BLaER1 (cell line): Measurements from ENCODE around the gene POLR2C.
"Not testable (repeated sequence)": the region's sequence is repeated elsewhere in the genome, so short reads cannot be mapped to it uniquely, and the experiment has no call there.

Experiments used
- H3K27ac ChIP-seq: shearing (Covaris generic); formaldehyde crosslinking; 2 replicates; pipeline ENCODE4 v1.8.1; 2022
- H3K27me3 ChIP-seq: shearing (Covaris generic); formaldehyde crosslinking; 2 replicates; pipeline ENCODE4 v1.8.1; 2022
- H3K36me3 ChIP-seq: shearing (Covaris generic); formaldehyde crosslinking; 2 replicates; pipeline ENCODE4 v1.8.1; 2022
- H3K4me1 ChIP-seq: shearing (Covaris generic); formaldehyde crosslinking; 2 replicates; pipeline ENCODE4 v1.8.1; 2022
- H3K4me2 ChIP-seq: shearing (Covaris generic); formaldehyde crosslinking; 2 replicates; pipeline ENCODE4 v1.8.1; 2022
- H3K4me3 ChIP-seq: shearing (Covaris generic); formaldehyde crosslinking; 2 replicates; pipeline ENCODE4 v1.8.1; 2022
- H3K9ac ChIP-seq: shearing (Covaris generic); formaldehyde crosslinking; 2 replicates; pipeline ENCODE4 v1.8.1; 2022
- H3K9me3 ChIP-seq: shearing (Covaris generic); formaldehyde crosslinking; 2 replicates; pipeline ENCODE4 v1.8.1; 2022
- H4K20me1 ChIP-seq: shearing (Covaris generic); formaldehyde crosslinking; 2 replicates; pipeline ENCODE4 v1.8.1; 2022
- Cebpa-rat ChIP-seq: shearing (Covaris generic); IDR thresholded peaks from 2 replicates; pipeline ENCODE4 v1.8.1; 2022

The POLR2C gene

GRCh38 chr16:57427307-57427706 is 35.2 kb upstream of the POLR2C start:
- Histone ChIP-seq H3K27ac (no peak overlapping the region), H3K36me3 (peaks cover 64% of the 10 kb centered on the region), H3K4me2 (no peak overlapping the region), H4K20me1 (no peaks in the 10 kb centered on the region), H3K9me3 (no peaks in the 10 kb centered on the region), H3K27me3 (no peaks in the 10 kb centered on the region), H3K4me1 (no peaks in the 10 kb centered on the region), H3K9ac (no peak overlapping the region), H3K4me3 (no peak overlapping the region)
- no peak for TF ChIP-seq Cebpa-rat

DNA sequence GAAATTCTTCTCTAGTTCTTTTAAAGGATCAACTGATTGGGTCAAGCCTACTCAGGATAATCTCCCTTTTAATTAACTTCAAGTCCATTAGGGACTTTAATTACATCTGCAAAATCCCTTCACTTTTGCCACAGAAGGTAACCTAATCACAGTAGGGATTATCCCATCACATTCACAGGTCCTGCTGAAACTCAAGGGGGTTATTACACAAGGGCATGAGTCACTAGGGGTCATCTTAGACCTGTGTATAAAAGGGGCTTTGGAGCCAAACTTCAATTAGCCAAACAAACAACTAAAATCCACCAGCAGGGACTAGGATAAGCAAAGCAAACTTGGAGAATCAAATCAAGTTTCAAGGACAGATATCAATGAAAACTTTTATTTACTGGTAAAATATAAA is 34.7 kb upstream of the POLR2C start:
- H4K20me1 ChIP-seq, result no peaks in the 10 kb centered on the region
- H3K36me3 ChIP-seq, result peaks cover 69% of the 10 kb centered on the region
- TF ChIP-seq Cebpa-rat, result no peak
- no peaks in the 10 kb centered on the region for H3K4me1 ChIP-seq
- H3K9me3 ChIP-seq, result no peaks in the 10 kb centered on the region
- H3K9ac ChIP-seq, result no peak overlapping the region
- H3K4me3 ChIP-seq, result no peak overlapping the region
- no peak overlapping the region for H3K4me2 ChIP-seq
- no peak overlapping the region for H3K27ac ChIP-seq
- H3K27me3 ChIP-seq, result no peaks in the 10 kb centered on the region

DNA sequence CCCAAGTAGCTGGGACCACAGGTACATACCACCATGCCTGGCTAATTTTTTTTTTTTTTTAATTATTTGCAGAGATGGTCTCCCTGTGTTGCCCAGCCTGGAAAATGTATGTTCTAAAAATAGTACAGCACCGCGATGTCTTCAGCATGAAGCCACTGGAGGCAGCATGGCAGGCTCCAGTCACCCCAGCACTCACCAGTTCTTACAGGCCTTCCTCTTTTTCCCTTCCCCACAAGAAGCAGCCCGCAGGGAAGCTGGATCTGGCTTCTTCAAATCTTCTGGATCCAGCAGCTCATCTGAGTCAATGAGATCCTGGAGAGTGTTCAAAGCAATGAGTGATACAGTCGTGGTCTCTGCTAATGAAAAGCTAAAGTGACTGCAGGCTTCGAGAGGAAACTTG is 31.5 kb upstream of the POLR2C start:
- Histone ChIP-seq H3K9me3 (no peaks in the 10 kb centered on the region), H3K4me1 (no peaks in the 10 kb centered on the region), H3K27ac (no peak overlapping the region), H3K36me3 (peaks cover 99% of the 10 kb centered on the region), H4K20me1 (no peaks in the 10 kb centered on the region), H3K27me3 (no peaks in the 10 kb centered on the region), H3K4me3 (no peak overlapping the region), H3K4me2 (no peak overlapping the region), H3K9ac (no peak overlapping the region)
- no peak for TF ChIP-seq Cebpa-rat

DNA sequence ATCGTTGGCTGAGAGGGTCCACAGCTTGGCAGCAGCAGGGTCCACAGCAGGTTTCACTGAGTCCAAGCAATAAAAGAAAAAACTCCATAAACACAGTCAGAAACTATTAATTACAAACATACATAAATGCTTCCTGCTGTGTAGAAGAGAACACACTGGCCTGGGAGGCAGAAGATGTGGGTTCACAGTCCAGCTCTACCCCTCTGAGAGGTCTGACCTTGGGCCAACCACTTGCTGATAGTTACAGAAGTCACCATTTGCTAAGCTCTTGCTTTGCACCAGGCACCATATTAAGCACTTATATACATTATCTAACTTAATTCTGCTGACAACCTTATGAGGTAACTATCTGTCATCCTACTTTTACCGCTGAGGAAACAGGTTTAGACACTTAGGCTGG is 30.0 kb upstream of the POLR2C start:
- no peak for TF ChIP-seq Cebpa-rat
- Histone ChIP-seq H3K4me1 (no peaks in the 10 kb centered on the region), H3K9me3 (no peaks in the 10 kb centered on the region), H3K9ac (no peak overlapping the region), H3K4me2 (no peak overlapping the region), H3K27me3 (no peaks in the 10 kb centered on the region), H3K4me3 (no peak overlapping the region), H3K27ac (no peak overlapping the region), H3K36me3 (peaks cover 100% of the 10 kb centered on the region), H4K20me1 (no peaks in the 10 kb centered on the region)

DNA sequence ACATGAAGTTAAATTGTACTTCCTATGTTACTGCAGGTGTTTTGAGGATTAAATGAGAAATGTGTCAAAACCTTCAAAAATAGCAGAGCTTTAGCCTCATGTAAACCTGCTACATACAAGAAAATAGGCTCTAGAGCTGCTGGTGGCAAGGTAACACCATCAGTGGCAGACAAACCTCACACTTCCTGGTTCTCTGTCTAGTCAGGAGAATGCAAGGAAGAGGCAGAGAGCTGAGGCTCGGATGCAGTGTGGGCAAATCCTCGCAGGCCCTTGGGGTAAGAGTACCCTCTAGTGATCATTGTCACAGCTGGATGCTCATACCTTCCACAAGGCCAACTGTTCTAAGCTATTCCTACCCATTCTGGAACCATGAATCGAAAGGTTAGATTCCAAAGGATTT is 29.5 kb upstream of the POLR2C start:
- Histone ChIP-seq H3K9me3 (no peaks in the 10 kb centered on the region), H3K4me3 (no peak overlapping the region), H3K4me2 (no peak overlapping the region), H3K36me3 (peaks cover 100% of the 10 kb centered on the region), H4K20me1 (no peaks in the 10 kb centered on the region), H3K27me3 (no peaks in the 10 kb centered on the region), H3K27ac (no peak overlapping the region), H3K9ac (no peak overlapping the region), H3K4me1 (no peaks in the 10 kb centered on the region)
- no peak for TF ChIP-seq Cebpa-rat

- H3K4me1 ChIP-seq, result no peaks in the 10 kb centered on the region
- H3K36me3 ChIP-seq, result peaks cover 100% of the 10 kb centered on the region
- H4K20me1 ChIP-seq, result no peaks in the 10 kb centered on the region
- H3K4me2 ChIP-seq, result no peak overlapping the region
- no peak for TF ChIP-seq Cebpa-rat
- H3K27me3 ChIP-seq, result no peaks in the 10 kb centered on the region
- H3K9ac ChIP-seq, result 0 out of 2 replicates have a peak overlapping the region, but pooled peaks have one; percentile 26
- H3K4me3 ChIP-seq, result no peak overlapping the region
- no peaks in the 10 kb centered on the region for H3K9me3 ChIP-seq
- H3K27ac ChIP-seq, result no peak overlapping the region
Observed at GRCh38 chr16:57434003-57434402, 28.5 kb upstream of the POLR2C start.

GRCh38 chr16:57435838-57436237 is 26.6 kb upstream of the POLR2C start:
- Histone ChIP-seq H3K36me3 (peaks cover 100% of the 10 kb centered on the region), H3K27ac (no peak overlapping the region), H3K4me1 (no peaks in the 10 kb centered on the region), H3K4me3 (no peak overlapping the region), H3K27me3 (no peaks in the 10 kb centered on the region), H3K4me2 (no peak overlapping the region), H4K20me1 (no peaks in the 10 kb centered on the region), H3K9ac (no peak overlapping the region), H3K9me3 (peaks cover 16% of the 10 kb centered on the region)
- no peak for TF ChIP-seq Cebpa-rat

- not testable (repeated sequence) for H3K27me3 ChIP-seq, H3K4me1 ChIP-seq, H3K9ac ChIP-seq, H3K27ac ChIP-seq, H3K4me2 ChIP-seq
- Histone ChIP-seq H3K4me3 (0 out of 2 replicates have a peak overlapping the region, but pooled peaks have one; percentile 8), H4K20me1 (peaks cover 13% of the 10 kb centered on the region; the same call in 1 of the 2 replicates), H3K36me3 (peaks cover 89% of the 10 kb centered on the region), H3K9me3 (peaks cover 41% of the 10 kb centered on the region)
Observed at GRCh38 chr16:57439947-57440346, 22.5 kb upstream of the POLR2C start.

GRCh38 chr16:57440551-57440950 is 21.9 kb upstream of the POLR2C start:
- not testable (repeated sequence) for H3K4me2 ChIP-seq, H3K27ac ChIP-seq, H3K9ac ChIP-seq, H3K4me1 ChIP-seq, H3K27me3 ChIP-seq
- Histone ChIP-seq H3K36me3 (peaks cover 87% of the 10 kb centered on the region), H4K20me1 (peaks cover 13% of the 10 kb centered on the region; the same call in 1 of the 2 replicates), H3K9me3 (peaks cover 41% of the 10 kb centered on the region), H3K4me3 (0 out of 2 replicates have a peak overlapping the region, but pooled peaks have one; percentile 8)

GRCh38 chr16:57444711-57445110 is 17.8 kb upstream of the POLR2C start:
- Histone ChIP-seq H3K27me3 (no peaks in the 10 kb centered on the region), H3K36me3 (peaks cover 45% of the 10 kb centered on the region), H3K9me3 (peaks cover 36% of the 10 kb centered on the region), H4K20me1 (peaks cover 13% of the 10 kb centered on the region; the same call in 1 of the 2 replicates), H3K4me1 (peaks cover 28% of the 10 kb centered on the region), H3K4me3 (no peak overlapping the region), H3K4me2 (no peak overlapping the region), H3K9ac (no peak overlapping the region), H3K27ac (no peak overlapping the region)
- no peak for TF ChIP-seq Cebpa-rat

DNA sequence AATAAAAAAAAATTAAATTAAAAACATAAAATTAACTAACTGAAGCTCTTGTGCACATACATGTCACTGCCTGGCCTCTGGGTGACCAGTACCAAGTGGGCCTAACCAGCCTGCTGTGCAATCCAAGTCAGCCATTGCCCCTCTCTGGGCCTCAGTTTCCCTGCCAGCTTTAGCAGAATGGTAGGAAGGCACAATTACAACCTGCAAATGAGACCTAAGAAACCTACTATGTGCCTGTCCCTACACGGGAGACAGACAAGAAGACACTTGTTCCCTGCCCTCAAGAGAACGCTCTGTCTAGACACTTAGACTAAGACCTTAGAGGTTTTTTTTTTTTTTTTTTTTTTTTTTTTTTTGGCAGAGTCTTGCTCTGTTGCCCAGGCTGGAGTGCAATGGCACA is 17.0 kb upstream of the POLR2C start:
- Histone ChIP-seq H3K4me2 (peak overlapping the region; percentile 82), H3K36me3 (peaks cover 37% of the 10 kb centered on the region), H3K27me3 (no peaks in the 10 kb centered on the region), H4K20me1 (peaks cover 13% of the 10 kb centered on the region; the same call in 1 of the 2 replicates), H3K27ac (no peak overlapping the region), H3K9ac (no peak overlapping the region), H3K4me3 (no peak overlapping the region), H3K9me3 (peaks cover 28% of the 10 kb centered on the region), H3K4me1 (peaks cover 28% of the 10 kb centered on the region)
- no peak for TF ChIP-seq Cebpa-rat
